Measurements from ENCODE around the gene KCNMA1. TPM values are rescaled to one million over a fixed set of nuclear protein-coding genes. Genes with fewer than 3 reads are reported as not detected.
A peak's percentile ranks its signal among the peaks of the same experiment; 100 is the strongest.

KCNMA1 gene
- total and polyA plus RNA-seq, 8 donors: 0.92 to 155 (median 54.3) TPM

DNA sequence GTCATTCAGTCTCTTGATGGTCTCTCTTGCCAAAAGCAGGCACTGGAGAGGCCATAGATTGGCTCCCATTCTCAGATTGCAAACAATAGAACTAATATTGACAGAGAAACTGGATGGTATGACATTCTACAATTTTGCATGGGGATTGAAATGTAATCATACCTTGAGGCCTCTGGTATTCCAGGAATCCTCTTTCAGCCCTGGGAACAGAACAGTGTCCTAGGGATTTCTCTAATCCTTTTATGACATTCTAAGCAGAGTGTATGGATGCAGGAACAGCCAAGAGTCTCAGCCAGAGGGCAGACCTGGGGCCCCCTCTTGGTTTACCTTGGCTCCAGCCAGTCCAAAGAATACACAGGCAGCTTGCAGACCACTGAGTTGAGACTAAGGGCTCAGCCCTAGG, 206.4 kb downstream of the KCNMA1 start:
- no peak for DNase-seq

DNA sequence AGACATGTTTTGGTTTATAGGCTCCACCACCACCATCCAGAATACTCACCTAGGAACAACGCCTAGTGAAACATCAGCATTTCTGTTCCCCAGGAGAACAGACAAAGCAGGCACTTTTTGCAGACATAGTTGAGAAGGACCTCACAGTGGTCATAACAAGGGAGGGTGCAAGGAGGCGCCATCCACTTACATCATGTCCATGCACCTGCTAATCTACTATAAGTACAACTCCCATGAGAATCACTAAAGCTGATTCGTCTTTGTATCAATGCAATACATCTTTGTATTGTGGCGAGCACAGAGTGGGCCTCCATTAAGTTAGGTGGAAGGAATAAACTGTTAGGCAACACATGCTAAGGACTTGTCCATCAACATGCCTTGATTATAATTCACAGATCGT, 207.1 kb downstream of the KCNMA1 start:
- H3K4me1 ChIP-seq: peaks cover 0 to 34% (median 9%) of the 10 kb centered on the region in 4 donors
- TF ChIP-seq, protein P1, sequence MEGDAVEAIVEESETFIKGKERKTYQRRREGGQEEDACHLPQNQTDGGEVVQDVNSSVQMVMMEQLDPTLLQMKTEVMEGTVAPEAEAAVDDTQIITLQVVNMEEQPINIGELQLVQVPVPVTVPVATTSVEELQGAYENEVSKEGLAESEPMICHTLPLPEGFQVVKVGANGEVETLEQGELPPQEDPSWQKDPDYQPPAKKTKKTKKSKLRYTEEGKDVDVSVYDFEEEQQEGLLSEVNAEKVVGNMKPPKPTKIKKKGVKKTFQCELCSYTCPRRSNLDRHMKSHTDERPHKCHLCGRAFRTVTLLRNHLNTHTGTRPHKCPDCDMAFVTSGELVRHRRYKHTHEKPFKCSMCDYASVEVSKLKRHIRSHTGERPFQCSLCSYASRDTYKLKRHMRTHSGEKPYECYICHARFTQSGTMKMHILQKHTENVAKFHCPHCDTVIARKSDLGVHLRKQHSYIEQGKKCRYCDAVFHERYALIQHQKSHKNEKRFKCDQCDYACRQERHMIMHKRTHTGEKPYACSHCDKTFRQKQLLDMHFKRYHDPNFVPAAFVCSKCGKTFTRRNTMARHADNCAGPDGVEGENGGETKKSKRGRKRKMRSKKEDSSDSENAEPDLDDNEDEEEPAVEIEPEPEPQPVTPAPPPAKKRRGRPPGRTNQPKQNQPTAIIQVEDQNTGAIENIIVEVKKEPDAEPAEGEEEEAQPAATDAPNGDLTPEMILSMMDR (IDR thresholded peaks at IDR 0.05): no peak
- TF ChIP-seq POLR2AphosphoS5 (IDR thresholded peaks at IDR 0.05): no peak
- TF ChIP-seq POLR2A (IDR thresholded peaks at IDR 0.05): no peak
- TF ChIP-seq EP300 (IDR thresholded peaks at IDR 0.05): no peak

More for the DNA sequence above, 206.4 kb downstream of the KCNMA1 start:
- Histone ChIP-seq H3K9me3 (no peaks in the 10 kb centered on the region), H3K4me3 (no peak overlapping the region), H3K27ac (no peak overlapping the region), H3K27me3 (no peaks in the 10 kb centered on the region), H3K36me3 (no peaks in the 10 kb centered on the region), H3K4me1 (peaks cover 0 to 38% (median 11%) of the 10 kb centered on the region in 4 donors)
- intact Hi-C loops (cut with DNase I; ENCODE audit: low total_unique reads): no loop called here
- TF ChIP-seq POLR2AphosphoS5 (IDR thresholded peaks at IDR 0.05) (no peak), EP300 (IDR thresholded peaks at IDR 0.05) (no peak), POLR2A (IDR thresholded peaks at IDR 0.05) (no peak)
- TF ChIP-seq, protein P1 (IDR thresholded peaks at IDR 0.05): no peak

DNA sequence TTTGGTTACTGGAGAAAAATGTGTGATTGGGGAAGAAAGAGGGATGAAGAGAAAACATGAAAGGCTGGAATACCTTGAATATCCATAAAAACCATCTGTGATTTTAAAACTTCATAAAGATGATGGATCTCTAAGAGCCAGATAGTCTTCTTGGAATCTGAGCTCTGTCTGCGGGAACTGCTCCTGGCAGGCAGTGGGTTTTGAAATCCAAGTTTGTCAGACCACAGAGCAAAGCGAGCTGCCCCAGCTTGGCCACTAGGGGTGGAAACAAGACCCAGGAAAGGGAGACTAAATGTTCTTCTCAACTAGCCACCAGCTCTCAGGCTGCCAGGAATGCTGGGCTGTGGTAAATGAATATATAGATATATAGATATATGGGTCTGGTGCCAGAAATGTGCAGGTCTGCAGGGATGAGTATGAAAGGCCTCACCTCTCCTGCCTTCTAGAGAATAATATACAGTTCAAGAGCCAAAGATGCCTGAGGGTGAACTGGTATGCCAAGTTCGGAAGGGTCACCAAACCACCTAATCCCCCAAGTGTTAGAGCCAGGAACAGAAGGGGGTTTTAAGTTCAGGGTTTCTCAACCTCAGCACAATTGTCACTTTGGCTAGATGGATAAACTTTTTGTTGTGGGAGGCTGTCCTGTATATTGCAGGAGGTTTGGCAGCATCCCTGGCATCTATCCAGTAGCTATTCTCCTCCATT, 208.8 kb downstream of the KCNMA1 start:
- WGBS, 5 donors: 58 to 84% (median 64%) methylated on average over 3 of the region's 3 CpGs
- Histone ChIP-seq H3K4me1 (peaks cover 0 to 34% (median 8%) of the 10 kb centered on the region in 4 donors), H3K4me3 (no peak overlapping the region), H3K27me3 (no peaks in the 10 kb centered on the region), H3K27ac (no peak overlapping the region), H3K36me3 (no peaks in the 10 kb centered on the region), H3K9me3 (no peaks in the 10 kb centered on the region)
- DNase-seq: peak; percentile 48 to 73
- no peak for TF ChIP-seq POLR2A (IDR thresholded peaks at IDR 0.05)
- TF ChIP-seq, protein P1 (IDR thresholded peaks at IDR 0.05): peak in 3 of 7 experiments; percentile 34 to 51 (median 41)
- TF ChIP-seq POLR2AphosphoS5 (IDR thresholded peaks at IDR 0.05): peak in 1 of 3 donors; percentile 13
- intact Hi-C loops (cut with DNase I; ENCODE audit: low total_unique reads): no loop called here

More for the DNA sequence above, 207.1 kb downstream of the KCNMA1 start:
- 92 to 97% (median 93%) methylated on average over 5 of the region's 5 CpGs for WGBS, 5 donors
- Histone ChIP-seq H3K27me3 (no peaks in the 10 kb centered on the region), H3K36me3 (no peaks in the 10 kb centered on the region), H3K27ac (no peak overlapping the region), H3K4me3 (no peak overlapping the region), H3K9me3 (no peaks in the 10 kb centered on the region)
- DNase-seq: no peak
- intact Hi-C loops (cut with DNase I; ENCODE audit: low total_unique reads): no loop called here

DNA sequence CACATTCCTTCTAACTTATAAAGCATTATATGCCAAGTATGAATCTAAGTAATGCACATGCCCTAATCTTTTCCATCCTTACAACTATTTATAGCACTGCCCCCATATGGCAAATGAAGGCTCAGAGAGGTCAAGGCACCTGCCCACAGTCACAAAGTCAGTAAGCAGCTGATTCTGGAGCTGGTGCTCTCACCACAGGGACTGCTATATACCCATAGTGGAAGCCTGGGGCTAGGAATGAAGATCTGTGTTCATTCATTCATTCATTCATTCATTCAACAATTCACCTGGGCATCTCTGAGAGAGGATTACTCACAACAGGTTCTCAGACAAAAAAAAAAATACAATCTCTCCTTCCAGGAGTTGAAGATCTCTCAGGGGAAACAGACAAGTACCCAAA, 213.4 kb downstream of the KCNMA1 start:
- Histone ChIP-seq H3K27me3 (no peaks in the 10 kb centered on the region), H3K4me1 (peaks cover 0 to 47% (median 8%) of the 10 kb centered on the region in 4 donors), H3K36me3 (no peaks in the 10 kb centered on the region), H3K27ac (no peak overlapping the region), H3K9me3 (no peaks in the 10 kb centered on the region), H3K4me3 (no peak overlapping the region)
- intact Hi-C loops (cut with DNase I; ENCODE audit: low total_unique reads): no loop called here
- DNase-seq: no peak
- TF ChIP-seq POLR2A (IDR thresholded peaks at IDR 0.05) (no peak), EP300 (IDR thresholded peaks at IDR 0.05) (no peak), POLR2AphosphoS5 (IDR thresholded peaks at IDR 0.05) (no peak)
- TF ChIP-seq, protein P1 (IDR thresholded peaks at IDR 0.05): no peak
